HG02759 (cell line): ENCODE measurements around the gene LINGO3.
A peak's percentile ranks its signal among the peaks of the same experiment; 100 is the strongest.

Source experiments
- ATAC-seq: cut with Tn5 transposase; IDR thresholded peaks from one replicate; pipeline ENCODE4 v1.9.1; 2021; ENCODE audit warnings: mild to moderate bottlenecking, moderate library complexity; ENCODE audit not compliant: unreplicated experiment

Gene LINGO3

GRCh38 chr19:2307518-2308012 lies 389 bp downstream of the LINGO3 start:
- ATAC-seq: no peak

- ATAC-seq: no peak
Observed at GRCh38 chr19:2306971-2307370, 983 bp downstream of the LINGO3 start.

GRCh38 chr19:2306281-2306806 lies 1.6 kb downstream of the LINGO3 start:
- ATAC-seq: no peak

DNA sequence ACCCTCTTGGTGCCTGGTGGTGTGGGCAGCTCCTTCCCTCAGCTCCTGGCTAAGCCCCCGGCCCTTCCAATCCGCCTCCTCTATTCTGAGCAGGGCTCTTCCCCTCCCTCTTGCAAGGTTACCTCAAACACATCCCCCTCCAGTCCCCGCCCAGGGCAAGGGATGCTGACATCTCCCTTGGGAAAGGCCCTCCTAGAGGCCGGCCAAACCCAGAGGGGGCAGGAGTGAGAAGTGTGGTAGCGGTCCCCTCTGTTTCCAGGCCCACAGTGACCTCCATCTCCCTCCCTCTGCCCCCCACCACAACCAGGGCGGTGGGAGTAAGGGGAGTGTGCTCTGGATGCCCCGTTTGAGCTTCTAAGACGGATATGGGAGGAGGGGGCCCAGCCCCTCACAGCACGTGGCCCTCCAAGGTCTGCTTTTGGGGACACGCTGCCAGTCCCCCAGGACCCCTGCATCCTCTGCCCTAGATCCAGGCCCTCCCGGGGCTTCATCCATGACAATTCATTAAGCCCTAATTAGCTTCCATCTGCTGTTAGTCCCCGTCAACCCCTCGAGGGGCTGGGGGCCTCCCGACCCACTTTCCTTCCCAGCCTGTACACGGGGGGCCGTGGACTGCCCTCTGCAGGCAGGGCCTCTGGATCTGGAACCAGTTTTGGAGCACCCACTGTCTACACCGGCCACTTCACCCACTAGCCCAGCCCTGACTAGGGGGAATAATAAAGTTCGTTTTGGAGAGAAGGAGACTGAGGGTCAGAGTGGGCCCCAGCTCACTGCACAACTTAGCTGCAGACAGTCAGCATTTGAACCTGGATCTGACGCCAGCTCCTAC lies 2.3 kb downstream of the LINGO3 start:
- no peak for ATAC-seq

DNA sequence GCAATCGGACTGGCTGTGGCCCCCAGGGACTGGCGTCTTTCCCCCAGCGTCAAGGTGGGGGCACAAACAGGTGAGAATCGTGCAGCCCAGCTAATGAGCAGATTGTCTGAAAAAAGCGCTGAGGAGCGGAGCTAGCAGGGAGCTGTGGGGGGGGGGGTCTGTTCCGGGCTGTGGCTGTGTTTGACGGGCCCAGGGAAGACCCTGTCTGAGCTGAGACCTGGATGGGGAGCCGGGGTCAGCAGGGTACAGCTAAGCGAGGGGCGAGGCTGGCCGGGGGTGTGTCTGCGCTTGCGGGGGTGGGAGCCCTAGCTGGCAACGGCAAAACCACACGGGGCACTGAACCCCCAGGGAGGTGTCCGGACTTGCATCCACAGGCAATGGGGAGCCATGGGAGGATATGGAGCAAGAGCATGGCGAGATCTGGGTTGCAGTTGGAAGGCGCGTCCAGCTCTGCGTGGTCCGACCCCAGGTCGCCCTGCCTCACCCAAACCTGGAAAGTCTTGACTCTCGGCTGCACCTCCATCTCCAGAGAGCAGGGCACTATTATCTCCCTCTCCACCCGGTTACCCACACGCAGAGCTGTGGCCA lies 4.6 kb downstream of the LINGO3 start:
- ATAC-seq: no peak

DNA sequence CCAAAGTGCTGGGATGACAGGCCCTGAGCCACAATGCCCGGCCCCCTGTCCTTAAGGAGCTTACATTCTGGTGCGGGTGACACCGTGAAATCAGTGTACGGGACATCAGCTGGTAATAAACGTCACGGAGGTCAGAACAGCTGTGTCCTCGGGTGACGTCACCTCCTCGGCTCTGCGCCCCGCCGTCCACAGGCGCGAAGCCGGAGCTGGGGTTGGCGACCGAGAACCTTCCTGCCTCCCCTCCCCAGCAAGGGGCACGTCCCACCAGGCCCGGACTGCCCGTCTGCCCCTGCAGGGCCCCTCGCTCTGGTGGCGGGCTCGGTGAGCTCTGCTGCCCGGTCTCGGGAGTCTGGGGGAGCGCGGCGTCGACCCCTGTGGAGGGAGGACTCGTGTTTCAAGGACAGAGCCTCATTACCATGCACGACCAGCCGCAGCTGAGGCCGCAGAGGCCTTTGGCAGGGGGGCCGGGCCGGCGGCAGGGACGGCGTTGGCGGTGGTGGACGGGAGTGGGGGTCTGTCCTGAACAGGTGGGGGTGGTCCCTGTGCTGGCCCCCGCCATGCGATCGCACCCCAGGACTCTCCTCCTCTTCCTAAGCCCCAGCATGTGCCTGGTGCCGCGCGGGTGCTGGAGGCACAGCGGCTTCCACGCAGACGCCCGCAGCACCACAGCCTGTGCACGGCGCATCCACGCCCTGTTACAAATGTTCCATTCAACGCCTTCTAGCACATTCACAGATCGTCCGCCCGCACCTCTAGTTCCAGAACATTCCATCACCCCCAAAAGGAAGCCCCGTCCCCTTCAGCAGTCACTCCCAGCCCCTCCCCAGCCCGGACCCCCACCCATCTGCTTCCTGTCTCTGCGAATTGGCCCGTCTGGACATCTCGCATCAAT lies 5.4 kb downstream of the LINGO3 start:
- ATAC-seq: no peak

- no peak for ATAC-seq
Observed at GRCh38 chr19:2300533-2300932, 7.4 kb downstream of the LINGO3 start.

DNA sequence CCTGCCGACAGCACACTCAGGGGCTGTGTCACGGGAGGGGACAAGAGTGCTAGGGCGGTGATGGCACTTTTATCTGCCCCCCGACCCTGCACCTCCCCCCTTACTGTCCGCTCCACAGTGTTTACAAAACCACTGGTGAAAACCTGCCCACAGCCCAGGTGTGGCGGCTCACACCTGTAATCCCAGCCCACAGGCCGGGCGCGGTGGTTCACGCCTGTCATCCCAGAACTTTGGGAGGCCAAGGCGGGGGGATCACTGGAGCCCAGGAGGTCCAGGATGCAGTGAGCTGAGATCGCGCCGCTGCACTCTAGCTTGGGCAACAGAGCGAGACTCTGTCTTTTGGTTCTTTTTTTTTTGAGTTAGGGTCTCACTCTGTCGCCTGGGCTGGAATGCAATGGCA lies 11.8 kb downstream of the LINGO3 start:
- ATAC-seq: no peak

GRCh38 chr19:2294687-2295335 lies 13.1 kb downstream of the LINGO3 start:
- no peak for ATAC-seq

DNA sequence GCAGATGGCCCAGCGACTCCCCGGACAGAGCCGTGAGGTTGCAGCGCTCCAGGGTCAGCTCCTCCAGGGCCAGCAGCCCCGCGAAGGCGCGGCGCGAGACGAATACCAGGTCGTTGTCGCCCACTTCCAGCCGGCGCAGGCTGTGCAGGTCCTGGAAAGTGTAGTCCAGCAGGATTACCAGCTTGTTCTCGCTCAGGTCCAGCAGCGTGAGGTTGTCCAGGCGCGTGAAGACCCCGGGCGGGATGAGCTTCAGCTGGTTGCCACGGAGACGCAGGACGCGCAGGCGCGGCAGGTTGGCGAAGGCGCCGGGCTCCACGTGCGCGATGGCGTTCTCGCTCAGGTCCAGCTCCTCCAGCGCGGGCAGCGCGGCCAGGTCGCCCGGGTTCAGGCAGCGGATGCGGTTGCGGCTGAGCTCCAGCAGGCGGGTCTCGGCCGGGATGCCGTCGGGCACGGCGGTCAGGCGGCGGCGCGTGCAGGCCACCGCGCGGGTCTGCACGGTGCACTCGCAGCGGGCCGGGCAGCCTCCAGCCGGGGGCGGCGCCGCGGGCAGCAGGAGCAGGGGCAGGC lies 16.7 kb downstream of the LINGO3 start:
- no peak for ATAC-seq

- ATAC-seq: no peak
Observed at GRCh38 chr19:2290441-2291184, 17.3 kb downstream of the LINGO3 start.

DNA sequence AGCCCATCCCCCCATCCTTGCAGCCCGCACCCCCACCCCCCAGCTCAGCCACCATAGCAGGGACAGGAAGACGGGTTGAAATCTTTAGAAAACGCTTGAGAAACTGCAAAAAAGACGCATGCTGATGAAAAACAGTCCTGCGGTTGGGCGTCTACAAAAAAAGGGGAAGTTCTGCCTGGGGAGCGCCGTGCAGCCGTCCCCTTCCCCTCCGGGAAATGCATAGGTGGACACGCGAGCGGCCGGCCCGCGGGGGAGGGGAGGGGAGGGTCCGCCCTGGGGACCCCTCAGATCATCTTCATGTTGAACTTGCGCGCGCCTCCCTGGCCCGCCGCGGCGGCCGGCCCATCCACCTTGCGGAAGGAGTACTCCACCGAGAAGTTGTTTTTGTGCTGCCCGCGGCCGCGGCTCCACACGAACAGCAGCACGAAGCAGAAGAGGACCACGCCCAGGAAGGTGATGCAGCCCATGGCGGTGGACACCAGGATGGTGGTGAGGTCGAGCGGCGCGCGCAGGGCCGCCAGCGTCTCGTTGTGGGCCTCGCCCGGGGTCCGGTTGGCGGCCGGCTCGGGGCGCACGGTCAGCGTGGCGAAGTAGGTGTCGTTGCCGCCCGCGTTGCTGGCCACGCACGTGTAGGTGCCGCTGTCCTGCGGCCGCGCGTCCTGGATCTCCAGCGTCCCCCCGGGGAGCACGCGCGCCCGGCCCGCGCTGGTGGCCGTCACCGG lies 18.1 kb downstream of the LINGO3 start:
- ATAC-seq: peak; percentile 57

DNA sequence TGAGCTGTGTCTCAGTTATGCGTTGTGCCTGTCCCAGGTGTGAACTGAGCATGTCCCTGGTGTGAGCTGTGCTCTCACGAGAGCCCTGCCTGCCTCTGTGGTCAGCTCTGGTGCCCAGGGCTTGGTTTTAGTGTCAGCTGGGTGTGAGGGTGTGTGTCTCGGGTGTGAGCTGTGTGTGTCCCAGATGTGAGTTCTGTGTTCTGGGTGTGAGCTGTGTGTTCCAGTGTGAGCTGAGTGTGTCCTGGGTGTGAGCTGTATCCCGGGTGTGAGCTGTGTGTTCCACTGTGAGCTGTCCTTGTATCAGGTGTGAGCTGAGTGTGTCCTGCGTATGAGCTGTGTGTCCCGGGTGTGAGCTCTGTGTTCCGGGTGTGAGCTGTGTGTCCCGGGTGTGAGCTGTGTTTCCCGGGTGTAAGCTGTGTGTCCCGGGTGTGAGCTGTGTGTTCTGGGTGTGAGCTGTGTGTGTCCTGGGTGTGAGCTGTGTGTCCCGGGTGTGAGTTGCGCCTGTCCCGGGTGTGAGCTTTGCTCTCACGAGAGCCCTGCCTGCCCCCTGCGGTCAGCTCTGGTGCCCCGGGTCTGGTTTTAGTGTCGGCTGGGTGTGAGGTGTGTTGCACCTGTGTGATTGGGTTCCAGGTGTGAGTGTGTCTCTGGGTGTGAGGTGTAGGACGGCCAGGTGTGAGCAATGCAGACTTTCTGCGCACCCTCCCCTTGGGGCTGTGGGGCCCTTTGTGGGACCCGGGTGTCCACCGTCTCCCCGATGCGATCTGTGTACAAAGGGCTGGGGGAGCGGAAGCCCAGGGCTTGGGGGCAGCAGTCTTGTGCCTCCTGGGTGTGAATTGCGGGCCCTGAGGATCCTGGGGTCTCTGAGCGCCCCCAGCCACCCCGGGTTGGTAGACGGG lies 18.9 kb downstream of the LINGO3 start:
- ATAC-seq: peak; percentile 30

- no peak for ATAC-seq
Observed at GRCh38 chr19:2288338-2288817, 19.6 kb downstream of the LINGO3 start.

DNA sequence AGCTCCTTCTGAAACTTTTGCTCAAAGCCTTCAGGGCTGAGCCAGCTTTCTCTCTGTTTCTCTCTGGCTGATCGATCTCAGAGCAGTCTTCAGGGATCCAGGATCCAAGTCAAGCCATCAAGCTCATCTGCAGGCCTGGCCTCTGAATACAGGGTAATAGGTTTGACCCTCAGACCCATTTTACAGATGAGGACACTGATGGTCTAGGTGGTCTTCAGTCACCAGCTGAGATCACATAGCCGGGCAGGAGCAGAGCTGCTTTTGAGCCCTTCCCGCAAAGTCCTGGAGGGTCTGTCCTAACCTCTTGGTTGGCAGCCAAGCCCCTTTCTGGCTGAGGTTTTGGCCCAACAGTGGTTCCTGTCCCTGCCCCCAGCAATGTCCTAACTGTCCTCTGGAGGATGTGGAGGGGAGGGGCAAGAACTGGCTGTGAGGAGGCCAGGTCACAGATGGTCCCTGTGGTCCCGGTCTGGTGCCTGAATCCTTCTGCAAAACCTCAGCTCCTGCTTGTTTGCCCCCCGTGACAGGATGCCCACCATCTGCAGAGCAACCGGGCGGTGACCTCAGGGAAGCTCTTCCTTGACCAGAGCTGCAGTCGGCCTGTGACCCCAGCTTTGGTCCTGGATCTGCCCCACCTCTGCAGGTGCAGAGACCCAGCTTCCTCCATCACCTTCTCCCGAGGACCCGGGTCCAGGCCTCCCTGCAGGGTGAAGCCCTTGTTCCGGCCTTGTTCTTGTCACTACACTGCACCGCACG lies 20.2 kb downstream of the LINGO3 start:
- no peak for ATAC-seq

DNA sequence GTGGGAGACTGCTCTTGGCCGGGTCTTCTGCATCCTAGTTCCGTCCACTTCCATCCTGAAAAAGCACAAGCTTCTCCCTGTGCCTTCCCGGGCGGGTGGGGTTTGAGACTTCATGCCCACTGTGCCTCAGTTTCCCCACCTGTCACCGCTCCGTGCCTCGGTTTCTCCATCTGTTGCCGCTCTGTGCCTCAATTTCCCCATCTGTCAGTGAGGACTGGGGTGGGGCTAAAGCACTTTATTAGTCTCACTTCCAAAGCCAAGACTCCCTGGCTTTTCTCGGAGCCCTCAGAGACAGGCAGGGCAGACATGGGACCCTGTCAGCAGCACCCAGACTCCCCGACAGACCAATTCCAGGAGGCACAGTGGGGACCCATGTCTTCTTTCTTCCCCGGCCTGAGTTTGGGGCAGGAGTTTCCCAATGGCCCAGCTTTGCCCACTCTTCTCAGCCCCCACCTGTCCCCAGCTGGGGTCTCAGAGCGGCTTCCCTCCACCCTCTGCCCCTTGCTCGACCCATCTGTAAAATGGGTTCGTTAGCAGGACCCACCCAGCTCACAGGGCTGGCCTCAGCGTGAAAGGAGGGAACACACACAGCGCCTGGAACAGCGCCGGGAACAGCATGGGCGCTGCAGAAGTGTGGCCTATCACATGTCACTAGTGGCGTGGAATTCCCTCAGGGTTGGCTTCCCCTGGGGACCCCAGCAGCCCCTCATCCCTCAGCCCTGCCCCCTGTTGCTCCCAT lies 21.4 kb downstream of the LINGO3 start:
- no peak for ATAC-seq
